ENCODE data around the gene BTBD9.

DNA sequence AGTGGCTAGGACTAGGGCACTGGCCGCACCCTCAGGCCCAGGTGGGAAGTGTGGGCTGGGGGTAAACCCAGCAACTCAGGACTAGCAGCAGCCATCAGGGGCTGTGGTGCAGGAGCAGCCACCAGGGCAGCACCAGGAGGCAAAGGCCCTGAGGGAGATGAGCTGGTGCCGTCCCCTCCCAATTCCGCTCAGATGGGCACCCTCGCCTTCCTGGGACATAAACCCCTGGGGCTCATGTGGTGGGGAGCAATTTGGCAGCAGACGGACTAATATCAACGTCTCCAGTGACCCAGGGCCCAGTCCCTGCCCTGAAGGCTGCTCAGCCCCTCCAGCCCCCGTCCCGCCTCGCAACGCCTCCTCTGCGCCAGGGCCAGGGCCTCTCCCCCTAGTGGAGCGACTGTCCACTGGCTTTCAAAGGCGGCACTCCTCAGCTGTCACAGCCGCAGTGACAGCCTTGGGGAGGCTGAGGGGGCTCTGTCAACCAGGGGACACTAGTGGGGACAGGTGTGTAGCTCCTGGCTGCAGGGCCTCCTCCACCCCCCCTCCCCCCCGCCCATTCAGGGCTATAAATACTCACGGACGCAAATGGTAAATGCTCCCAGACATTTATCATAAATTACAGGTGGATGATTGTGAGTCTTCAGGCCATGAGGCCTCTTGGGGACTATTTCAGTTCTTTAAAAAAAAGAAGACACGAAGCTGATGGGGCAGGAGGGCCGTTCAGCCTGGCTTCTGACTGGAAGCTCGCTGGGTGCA, 470.3 kb downstream of the BTBD9 start:
- TF ChIP-seq, protein P1, sequence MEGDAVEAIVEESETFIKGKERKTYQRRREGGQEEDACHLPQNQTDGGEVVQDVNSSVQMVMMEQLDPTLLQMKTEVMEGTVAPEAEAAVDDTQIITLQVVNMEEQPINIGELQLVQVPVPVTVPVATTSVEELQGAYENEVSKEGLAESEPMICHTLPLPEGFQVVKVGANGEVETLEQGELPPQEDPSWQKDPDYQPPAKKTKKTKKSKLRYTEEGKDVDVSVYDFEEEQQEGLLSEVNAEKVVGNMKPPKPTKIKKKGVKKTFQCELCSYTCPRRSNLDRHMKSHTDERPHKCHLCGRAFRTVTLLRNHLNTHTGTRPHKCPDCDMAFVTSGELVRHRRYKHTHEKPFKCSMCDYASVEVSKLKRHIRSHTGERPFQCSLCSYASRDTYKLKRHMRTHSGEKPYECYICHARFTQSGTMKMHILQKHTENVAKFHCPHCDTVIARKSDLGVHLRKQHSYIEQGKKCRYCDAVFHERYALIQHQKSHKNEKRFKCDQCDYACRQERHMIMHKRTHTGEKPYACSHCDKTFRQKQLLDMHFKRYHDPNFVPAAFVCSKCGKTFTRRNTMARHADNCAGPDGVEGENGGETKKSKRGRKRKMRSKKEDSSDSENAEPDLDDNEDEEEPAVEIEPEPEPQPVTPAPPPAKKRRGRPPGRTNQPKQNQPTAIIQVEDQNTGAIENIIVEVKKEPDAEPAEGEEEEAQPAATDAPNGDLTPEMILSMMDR (IDR thresholded peaks at IDR 0.05), result no peak
- TF ChIP-seq EP300 (IDR thresholded peaks at IDR 0.05) (no peak), POLR2A (IDR thresholded peaks at IDR 0.05) (no peak), POLR2AphosphoS5 (IDR thresholded peaks at IDR 0.05) (no peak)
